IMR-90 (cell line): ENCODE measurements around the gene STK17A. TPM values are rescaled to one million over a fixed set of nuclear protein-coding genes. Genes with fewer than 3 reads are reported as not detected.

Experiments used
- ATAC-seq: fragments of 200-7000 bp; cut with Tn5 transposase; 2 replicates; pipeline ENCODE4 v1.9.1; 2020; ENCODE audit warnings: low read depth, mild to moderate bottlenecking, moderate library complexity
- BruUV-seq: library from RNA; stranded (reverse); fragments of 400-500 nt; replicated peaks from 2 replicates; lab custom pipeline; 2021; lab: Mats Ljungman, UMichigan
- CTCF ChIA-PET: fragments of 300-600 bp; formaldehyde crosslinking; extraction: SDS; loops from one replicate; lab custom pipeline; 2021; ENCODE audit warnings: antibody characterized with exemption; lab: Yijun Ruan, JAX
- POLR2A ChIA-PET: fragments of 300-600 bp; sonication (Branson Sonifier 250); formaldehyde crosslinking; loops from one replicate; lab custom pipeline; 2022; ENCODE audit warnings: antibody characterized with exemption; ENCODE audit not compliant: unreplicated experiment; lab: Charles Lee
- DNase-seq: peaks from one replicate; pipeline ENCODE4 v3.0.0; 2013
- H2AFZ ChIP-seq: replicated peaks from 2 replicates; pipeline ENCODE3; 2013; ENCODE audit warnings: low read length, mild to moderate bottlenecking; ENCODE audit not compliant: poor library complexity
- H2AK5ac ChIP-seq: 2 replicates; pipeline ENCODE4 v1.6.1; 2013; ENCODE audit warnings: low read depth, low read length, inconsistent platforms
- H2AK9ac ChIP-seq: replicated peaks from 2 replicates; pipeline ENCODE3; 2013; ENCODE audit warnings: mild to moderate bottlenecking, low read depth, low read length, moderate library complexity; ENCODE audit not compliant: poor library complexity
- H2BK120ac ChIP-seq: 2 replicates; pipeline ENCODE4 v1.6.1; 2013; ENCODE audit warnings: low read depth, low read length, inconsistent platforms
- H2BK15ac ChIP-seq: 3 replicates; pipeline ENCODE4 v1.6.1; 2013; ENCODE audit warnings: low read depth, low read length, inconsistent platforms
- H2BK20ac ChIP-seq: 2 replicates; pipeline ENCODE4 v1.6.1; 2013; ENCODE audit warnings: low read depth, mild to moderate bottlenecking, inconsistent platforms, low read length, moderate library complexity
- H2BK5ac ChIP-seq: 2 replicates; pipeline ENCODE4 v1.6.1; 2013; ENCODE audit warnings: mild to moderate bottlenecking, low read depth, low read length, inconsistent platforms; ENCODE audit not compliant: poor library complexity, severe bottlenecking
- H3K14ac ChIP-seq: replicated peaks from 2 replicates; pipeline ENCODE4 v1.6.1; 2013; ENCODE audit warnings: low read depth, low read length, inconsistent platforms
- H3K18ac ChIP-seq: 2 replicates; pipeline ENCODE4 v1.6.1; 2013; ENCODE audit warnings: low read depth, low read length, control low read depth
- H3K23ac ChIP-seq: 2 replicates; pipeline ENCODE4 v1.6.1; 2013; ENCODE audit warnings: low read depth, low read length, inconsistent platforms
- H3K27ac ChIP-seq: 2 replicates; pipeline ENCODE4 v1.5.1; 2013; ENCODE audit warnings: mild to moderate bottlenecking, control low read depth, low read length; ENCODE audit not compliant: insufficient read depth
- H3K27me3 ChIP-seq: 2 replicates; pipeline ENCODE4 v1.6.1; 2013; ENCODE audit warnings: low read length; ENCODE audit not compliant: control insufficient read depth, insufficient read depth
- H3K36me3 ChIP-seq: 2 replicates; pipeline ENCODE4 v1.6.1; 2013; ENCODE audit warnings: low read length, mixed read lengths; ENCODE audit not compliant: control insufficient read depth, insufficient read depth
- H3K4ac ChIP-seq: 2 replicates; pipeline ENCODE4 v1.6.1; 2013; ENCODE audit warnings: low read depth, low read length, inconsistent platforms
- H3K4me1 ChIP-seq: 2 replicates; pipeline ENCODE4 v1.6.1; 2013; ENCODE audit warnings: low read length, mixed read lengths; ENCODE audit not compliant: control insufficient read depth, insufficient read depth
- H3K4me2 ChIP-seq: 2 replicates; pipeline ENCODE4 v1.6.1; 2013; ENCODE audit warnings: low read depth, mild to moderate bottlenecking, control low read depth, low read length, moderate library complexity
- H3K4me3 ChIP-seq: 2 replicates; pipeline ENCODE4 v1.5.1; 2013; ENCODE audit warnings: low read depth, mild to moderate bottlenecking, control low read depth, low read length, moderate library complexity; ENCODE audit not compliant: insufficient read depth
- H3K56ac ChIP-seq: 2 replicates; pipeline ENCODE4 v1.6.1; 2013; ENCODE audit warnings: low read length, inconsistent platforms; ENCODE audit not compliant: insufficient read depth; ENCODE audit errors: extremely low read depth
- H3K79me1 ChIP-seq, 2 experiments: 2 replicates each; pipeline ENCODE4 v1.6.1; 2013; ENCODE audit warnings: low read length in 2 of 2, inconsistent platforms in 1 of 2, low read depth in 1 of 2
- H3K9ac ChIP-seq: 2 replicates; pipeline ENCODE4 v1.6.1; 2013; ENCODE audit warnings: low read depth, low read length, control low read depth
- H3K9me1 ChIP-seq: 2 replicates; pipeline ENCODE4 v1.6.1; 2013; ENCODE audit warnings: low read length, inconsistent platforms; ENCODE audit not compliant: insufficient read depth
- H3K9me3 ChIP-seq: 2 replicates; pipeline ENCODE4 v1.6.1; 2013; ENCODE audit warnings: low read length; ENCODE audit not compliant: control insufficient read depth, insufficient read depth
- H4K20me1 ChIP-seq: 2 replicates; pipeline ENCODE4 v1.6.1; 2013; ENCODE audit warnings: low read length, inconsistent platforms; ENCODE audit not compliant: insufficient read depth
- H4K5ac ChIP-seq: 2 replicates; pipeline ENCODE4 v1.6.1; 2013; ENCODE audit warnings: mild to moderate bottlenecking, low read depth, low read length, control low read depth
- H4K8ac ChIP-seq, 2 experiments: 2 replicates each; pipeline ENCODE4 v1.6.1; 2013; ENCODE audit warnings: low read depth in 2 of 2, low read length in 2 of 2, control low read depth in 1 of 2, inconsistent platforms in 1 of 2
- H4K91ac ChIP-seq: 2 replicates; pipeline ENCODE4 v1.6.1; 2013; ENCODE audit warnings: low read depth, low read length, inconsistent platforms; ENCODE audit not compliant: insufficient read depth
- BHLHE40 ChIP-seq: fragments of 150-350 bp; IDR thresholded peaks from 2 replicates; pipeline ENCODE4 v1.6.1; 2016; ENCODE audit warnings: mild to moderate bottlenecking, low read depth, low read length
- CEBPB ChIP-seq: IDR thresholded peaks from 2 replicates; pipeline ENCODE4 v1.6.1; 2012; ENCODE audit warnings: low read depth, low read length, improper control_type of control experiment
- CHD1 ChIP-seq: IDR thresholded peaks from 2 replicates; pipeline ENCODE4 v1.6.1; 2012; ENCODE audit warnings: low read depth, low read length, improper control_type of control experiment
- CTCF ChIP-seq: conservative IDR thresholded peaks from 2 replicates; pipeline ENCODE4 v1.5.1; 2012; ENCODE audit warnings: mild to moderate bottlenecking, low read depth, low read length, improper control_type of control experiment
- ELK1 ChIP-seq: fragments of 150-350 bp; IDR thresholded peaks from 2 replicates; pipeline ENCODE4 v1.6.1; 2016; ENCODE audit warnings: low read depth, mild to moderate bottlenecking, low read length, moderate library complexity, borderline replicate concordance
- FOS ChIP-seq: fragments of 150-350 bp; IDR thresholded peaks from 2 replicates; pipeline ENCODE4 v1.6.1; 2016; ENCODE audit warnings: low read depth, low read length
- MAFK ChIP-seq: IDR thresholded peaks from 2 replicates; pipeline ENCODE4 v1.6.1; 2012; ENCODE audit warnings: low read depth, low read length, improper control_type of control experiment
- MAZ ChIP-seq: IDR thresholded peaks from 2 replicates; pipeline ENCODE4 v1.6.1; 2012; ENCODE audit warnings: low read depth, mild to moderate bottlenecking, low read length, improper control_type of control experiment, moderate library complexity, borderline replicate concordance
- NFE2L2 ChIP-seq: fragments of 150-350 bp; IDR thresholded peaks from 2 replicates; pipeline ENCODE4 v1.6.1; 2016; ENCODE audit warnings: low read depth, mild to moderate bottlenecking, low read length
- POLR2A ChIP-seq: IDR thresholded peaks from 2 replicates; pipeline ENCODE4 v1.6.1; 2012; ENCODE audit warnings: mild to moderate bottlenecking, low read depth, low read length
- USF2 ChIP-seq: fragments of 150-350 bp; IDR thresholded peaks from 2 replicates; pipeline ENCODE4 v1.6.1; 2017; ENCODE audit warnings: mild to moderate bottlenecking, antibody characterized with exemption, low read length, low read depth
- WGBS, 2 experiments: methylation state at CpG; one replicate each; pipeline versions ENCODE4 v1.1.5 to v1.1.7; 2013; ENCODE audit warnings: missing lambda C conversion rate in 2 of 2; ENCODE audit not compliant: insufficient read length in 1 of 2; ENCODE audit errors: extremely low coverage in 2 of 2; 5-methylcytosine and 5-hydroxymethylcytosine counted together
- dilution Hi-C: fragments of 300-500 bp; cut with HindIII; formaldehyde crosslinking; loops from one replicate; pipeline ENCODE4 v1.14.3; 2018; ENCODE audit warnings: low sequenced_read_pairs; ENCODE audit not compliant: unreplicated experiment
- in situ Hi-C: fragments of 300-500 bp; cut with MboI; formaldehyde crosslinking; loops from 3 replicates; pipeline ENCODE4 v1.14.3; 2019; ENCODE audit warnings: low sequenced_read_pairs, inconsistent platforms, mixed read lengths
- intact Hi-C: fragments of 100-400 bp; cut with micrococcal nuclease; formaldehyde crosslinking; loops from 2 replicates; pipeline ENCODE4 v1.10.0; 2022
- polyA plus RNA-seq, 3 experiments: library from polyadenylated mRNA; depleted of rRNA; stranded (reverse); fragments of >200 nt; gene quantifications; 2 replicates each; pipeline ENCODE4 v1.2.3, GENCODE V29; 2012; ENCODE audit warnings: low replicate concordance in 1 of 3
- total RNA-seq: library from RNA; depleted of rRNA; stranded (reverse); fragments of >200 nt; gene quantifications from 2 replicates; pipeline ENCODE4 v1.2.3, GENCODE V29; 2012

STK17A gene
- total and polyA plus RNA-seq, 2 of the 4 experiments (the other 2 are of a cell fraction): 40.5 to 50.5 TPM

- no peak for TF ChIP-seq CEBPB
Observed at GRCh38 chr7:43590862-43591557, 8.1 kb downstream of the STK17A start (continued).

GRCh38 chr7:43591558-43592180 lies 8.8 kb downstream of the STK17A start:
- H2BK15ac ChIP-seq: no peak overlapping the region
- H3K9ac ChIP-seq: no peak overlapping the region
- 29% methylated on average over 1 of the region's 4 CpGs; no CpG with 5 or more reads in 1 of the 2 experiments for WGBS, 2 experiments
- H2BK5ac ChIP-seq: peak overlapping the region; percentile 51
- no peak overlapping the region for H3K56ac ChIP-seq
- H3K27me3 ChIP-seq: no peaks in the 10 kb centered on the region
- H2AK9ac ChIP-seq: peak overlapping the region; percentile 33
- H4K91ac ChIP-seq: no peak overlapping the region
- no peak overlapping the region for H3K4me3 ChIP-seq
- peak overlapping the region; percentile 27; the same call in 1 of the 2 replicates for H2BK120ac ChIP-seq
- intact Hi-C loops (no loop called here), dilution Hi-C loops (no loop called here), in situ Hi-C loops (no loop called here)
- H3K9me3 ChIP-seq: no peaks in the 10 kb centered on the region
- H3K9me1 ChIP-seq: peaks cover 20% of the 10 kb centered on the region
- CTCF ChIA-PET: interaction anchor here (1.3 kb wide), 1 partner anchor 9 kb away, joined by 5 read pairs; the partner anchor contains the start of gene STK17A
- 0 out of 2 replicates have a peak overlapping the region, but pooled peaks have one; percentile 3 for H3K4ac ChIP-seq
- no peak overlapping the region for H4K5ac ChIP-seq
- peaks cover 3% of the 10 kb centered on the region for H3K36me3 ChIP-seq
- no peak overlapping the region for H2BK20ac ChIP-seq
- ATAC-seq: no peak
- peak overlapping the region; percentile 17; the same call in 1 of the 2 replicates for H3K4me2 ChIP-seq
- H3K27ac ChIP-seq: no peak overlapping the region; the same call in 1 of the 2 replicates
- H3K79me1 ChIP-seq: peaks cover 0 to 54% of the 10 kb centered on the region in 2 experiments; a peak in 2 of 4 replicates
- BruUV-seq: no TSS peak
- POLR2A ChIA-PET: no interaction called here
- no peak overlapping the region for H3K18ac ChIP-seq
- H2AFZ ChIP-seq: no peak overlapping the region
- peaks cover 90% of the 10 kb centered on the region for H4K20me1 ChIP-seq
- no peak overlapping the region for H2AK5ac ChIP-seq
- peak; percentile 29 for DNase-seq
- H3K14ac ChIP-seq: peak overlapping the region; percentile 47; the same call in 1 of the 2 replicates
- peak overlapping the region; percentile 39; the same call in 1 of the 2 replicates for H3K23ac ChIP-seq
- H4K8ac ChIP-seq: 0 out of 4 replicates have a peak overlapping the region, but pooled peaks of 1 of the 2 experiments have one; percentile 23
- H3K4me1 ChIP-seq: peaks cover 12% of the 10 kb centered on the region
- TF ChIP-seq MAFK (no peak), FOS (no peak), CTCF (no peak), MAZ (no peak), USF2 (no peak), CHD1 (no peak), ELK1 (no peak), NFE2L2 (no peak), BHLHE40 (no peak), POLR2A (no peak)
